HCT116 (cell line): ENCODE measurements around the gene NDUFAB1. TPM values are rescaled to one million over a fixed set of nuclear protein-coding genes. Genes with fewer than 3 reads are reported as not detected.
"Not testable (repeated sequence)": the region's sequence is repeated elsewhere in the genome, so short reads cannot be mapped to it uniquely, and the experiment has no call there.

Source experiments
- ATAC-seq: fragments of 200-7000 bp; cut with Tn5 transposase; 2 replicates; pipeline ENCODE4 v1.9.1; 2020; ENCODE audit warnings: mild to moderate bottlenecking, moderate library complexity
- BruUV-seq: library from RNA; stranded (reverse); fragments of 400-500 nt; replicated peaks from 2 replicates; lab custom pipeline; 2021; lab: Mats Ljungman, UMichigan
- CTCF ChIA-PET: fragments of 300-600 bp; sonication (Branson Sonifier 250); formaldehyde crosslinking; loops from one replicate; lab custom pipeline; 2021; ENCODE audit warnings: antibody characterized with exemption; lab: Charles Lee
- POLR2A ChIA-PET: fragments of 300-600, 350-600 bp; sonication (Branson Sonifier 250); formaldehyde crosslinking; loops from one replicate; lab custom pipeline; 2021; ENCODE audit warnings: antibody characterized with exemption; lab: Charles Lee
- RAD21 ChIA-PET, 2 experiments: fragments of 300-600 bp; sonication (Branson Sonifier 250); formaldehyde crosslinking; loops; one replicate each; lab custom pipeline; 2023; ENCODE audit warnings: low total read pairs in 2 of 2; ENCODE audit not compliant: uncharacterized antibody in 2 of 2, unreplicated experiment in 2 of 2, low non-redundant PET in 1 of 2; lab: Charles Lee
- DNase-seq: peaks from one replicate; pipeline ENCODE4 v3.0.0-alpha.2; 2010; ENCODE audit warnings: low read depth, low spot score
- H2AFZ ChIP-seq: fragments of 200-600 bp; shearing (Covaris generic), sonication (generic); 2 replicates; pipeline ENCODE4 v1.6.1; 2017; ENCODE audit warnings: low read depth, mixed run types, mixed read lengths, antibody characterized with exemption, low read length; ENCODE audit not compliant: poor library complexity, severe bottlenecking
- H3K27ac ChIP-seq: 2 replicates; pipeline ENCODE4 v1.5.1; 2012; ENCODE audit warnings: low read depth, low read length
- H3K27me3 ChIP-seq: fragments of 200-600 bp; sonication (generic); 2 replicates; pipeline ENCODE4 v1.6.1; 2016; ENCODE audit warnings: mixed run types, low read length, mixed read lengths; ENCODE audit not compliant: insufficient read depth
- H3K36me3 ChIP-seq, 2 experiments: fragments of 200-500 bp in 1 of 2; fragments of 200-600 bp in 1 of 2; sonication (Bioruptor generic) in 1 of 2; sonication (generic) in 1 of 2; 2 replicates each; pipeline versions ENCODE4 v1.5.1 to v1.6.1; 2014 to 2016; ENCODE audit warnings: low read length in 2 of 2, inconsistent platforms in 1 of 2, mixed read lengths in 1 of 2, mixed run types in 1 of 2; ENCODE audit not compliant: insufficient read depth in 2 of 2, control insufficient read depth in 1 of 2
- H3K4me1 ChIP-seq, 2 experiments: fragments of 200-600 bp in 1 of 2; sonication (generic) in 1 of 2; 2 replicates each; pipeline versions ENCODE4 v1.5.1 to v1.6.1; 2012 to 2017; ENCODE audit warnings: low read length in 2 of 2, inconsistent platforms in 1 of 2, mild to moderate bottlenecking in 1 of 2, mixed read lengths in 1 of 2, mixed run types in 1 of 2, moderate library complexity in 1 of 2; ENCODE audit not compliant: insufficient read depth in 2 of 2, control insufficient read depth in 1 of 2
- H3K4me2 ChIP-seq: fragments of 200-600 bp; sonication (generic); 2 replicates; pipeline ENCODE4 v1.6.1; 2017; ENCODE audit warnings: mixed run types, low read length, mixed read lengths
- H3K4me3 ChIP-seq, 2 experiments: fragments of 200-600 bp in 1 of 2; sonication (generic) in 1 of 2; replicated peaks in 1 of 2; 2 replicates each; pipeline ENCODE4 v1.5.1; 2011 to 2016; ENCODE audit warnings: low read length in 2 of 2, control low read depth in 1 of 2, low read depth in 1 of 2, mild to moderate bottlenecking in 1 of 2, mixed read lengths in 1 of 2, mixed run types in 1 of 2
- H3K79me2 ChIP-seq: fragments of 200-600 bp; sonication (generic); 2 replicates; pipeline ENCODE4 v1.6.1; 2017; ENCODE audit warnings: mild to moderate bottlenecking, mixed run types, low read length, moderate library complexity, mixed read lengths; ENCODE audit not compliant: insufficient read depth
- H3K9ac ChIP-seq: fragments of 200-600 bp; sonication (generic); 2 replicates; pipeline ENCODE4 v1.6.1; 2016; ENCODE audit warnings: low read length, mixed read lengths
- H3K9me2 ChIP-seq: fragments of 200-600 bp; sonication (generic), shearing (Covaris generic); 2 replicates; pipeline ENCODE4 v1.6.1; 2017; ENCODE audit warnings: mixed run types, mild to moderate bottlenecking, moderate library complexity; ENCODE audit not compliant: insufficient read depth
- H3K9me3 ChIP-seq, 2 experiments: fragments of 200-500 bp in 1 of 2; fragments of 200-600 bp in 1 of 2; sonication (Bioruptor generic) in 1 of 2; sonication (generic) in 1 of 2; 2 replicates each; pipeline ENCODE4 v1.6.1; 2014 to 2017; ENCODE audit warnings: low read length in 2 of 2, mixed read lengths in 2 of 2, inconsistent platforms in 1 of 2, low read depth in 1 of 2, mild to moderate bottlenecking in 1 of 2, mixed run types in 1 of 2, moderate library complexity in 1 of 2; ENCODE audit not compliant: control insufficient read depth in 1 of 2, insufficient read depth in 1 of 2
- H4K20me1 ChIP-seq: fragments of 200-600 bp; sonication (generic), shearing (Covaris generic); 2 replicates; pipeline ENCODE4 v1.6.1; 2017; ENCODE audit warnings: mixed run types, mild to moderate bottlenecking, moderate library complexity; ENCODE audit not compliant: insufficient read depth
- CEBPB ChIP-seq: IDR thresholded peaks from 2 replicates; pipeline ENCODE4 v1.6.1; 2012; ENCODE audit warnings: low read depth
- EZH2phosphoT487 ChIP-seq: fragments of 200-600 bp; IDR thresholded peaks from 2 replicates; pipeline ENCODE4 v1.6.1; 2018; ENCODE audit warnings: antibody characterized with exemption, borderline replicate concordance
- POLR2AphosphoS5 ChIP-seq: IDR thresholded peaks from 2 replicates; pipeline ENCODE4 v1.6.1; 2011; ENCODE audit warnings: mild to moderate bottlenecking, low read depth, low read length, moderate library complexity
- YY1 ChIP-seq: IDR thresholded peaks from 2 replicates; pipeline ENCODE4 v1.6.1; 2011; ENCODE audit warnings: low read length, low read depth, moderate library complexity, mild to moderate bottlenecking; ENCODE audit not compliant: insufficient replicate concordance; ENCODE audit errors: extremely low read depth
- ZFX ChIP-seq: fragments of 450-650 bp; IDR thresholded peaks from 2 replicates; pipeline ENCODE4 v1.6.1; 2017
- intact Hi-C: fragments of 100-400 bp; cut with micrococcal nuclease; formaldehyde crosslinking; loops from 2 replicates; pipeline ENCODE4 v1.10.0; 2022
- total RNA-seq: library from RNA; stranded (reverse); gene quantifications from one replicate; pipeline ENCODE4 v1.2.1, GENCODE V29; 2021; ENCODE audit not compliant: unreplicated experiment

Gene NDUFAB1
- total RNA-seq, 1 experiment from 2014 or later = 169 TPM

- TF ChIP-seq YY1 (no peak), CEBPB (no peak)
Measured at GRCh38 chr16:23587726-23588125, 8.4 kb downstream of the NDUFAB1 start (continued).

GRCh38 chr16:23584186-23585076, 11.7 kb downstream of the NDUFAB1 start:
- H3K9me2 ChIP-seq = no peaks in the 10 kb centered on the region
- intact Hi-C loops = no loop called here
- H4K20me1 ChIP-seq = no peaks in the 10 kb centered on the region
- H3K79me2 ChIP-seq = peaks cover 49% of the 10 kb centered on the region
- H3K27me3 ChIP-seq = no peaks in the 10 kb centered on the region
- POLR2A ChIA-PET = no interaction called here
- H3K27ac ChIP-seq = no peak overlapping the region
- H2AFZ ChIP-seq = no peak overlapping the region
- no peak for DNase-seq
- peaks cover 35 to 49% of the 10 kb centered on the region in 2 experiments for H3K36me3 ChIP-seq
- H3K4me2 ChIP-seq = no peak overlapping the region
- TF ChIP-seq ZFX (no peak), EZH2phosphoT487 (no peak), POLR2AphosphoS5 (no peak)
- TF ChIP-seq, all 23 proteins: peak for 0
- Histone ChIP-seq H3K4me3 (no peak overlapping the region), H3K9me3 (no peaks in the 10 kb centered on the region), H3K9ac (no peak overlapping the region), H3K4me1 (no peaks in the 10 kb centered on the region)
- no peak for ATAC-seq
- no TSS peak for BruUV-seq
- ChIA-PET CTCF (interaction anchor here (1.7 kb wide), 1 partner anchor 12 kb away, joined by 7 read pairs; no protein-coding TSS in a partner anchor), RAD21 (no interaction called here)

- H3K9me3 ChIP-seq, H3K4me3 ChIP-seq, DNase-seq, ATAC-seq, H3K27me3 ChIP-seq, H3K27ac ChIP-seq, RAD21 ChIA-PET, H2AFZ ChIP-seq, CTCF ChIA-PET, H3K4me1 ChIP-seq, H4K20me1 ChIP-seq, H3K9me2 ChIP-seq, H3K4me2 ChIP-seq, H3K9ac ChIP-seq, intact Hi-C loops, POLR2A ChIA-PET, BruUV-seq: not testable (repeated sequence)
- H3K79me2 ChIP-seq = peaks cover 38% of the 10 kb centered on the region
- H3K36me3 ChIP-seq = peaks cover 35 to 37% of the 10 kb centered on the region in 2 experiments
Measured at GRCh38 chr16:23583271-23583670, 12.8 kb downstream of the NDUFAB1 start.
